DND-41 (cell line): ENCODE data around the gene TTLL5.

Experiments
- CTCF ChIP-seq: IDR thresholded peaks from 2 replicates; pipeline ENCODE4 v1.5.1; 2012; ENCODE audit warnings: borderline replicate concordance, low read length, moderate library complexity, mild to moderate bottlenecking; ENCODE audit not compliant: poor library complexity, severe bottlenecking; ENCODE audit errors: extremely low read depth
- EZH2 ChIP-seq: IDR thresholded peaks from 3 replicates; pipeline ENCODE4 v1.6.1; 2012; ENCODE audit warnings: borderline replicate concordance, low read depth, mild to moderate bottlenecking, moderate library complexity, low read length, inconsistent platforms; ENCODE audit not compliant: severe bottlenecking

DNA sequence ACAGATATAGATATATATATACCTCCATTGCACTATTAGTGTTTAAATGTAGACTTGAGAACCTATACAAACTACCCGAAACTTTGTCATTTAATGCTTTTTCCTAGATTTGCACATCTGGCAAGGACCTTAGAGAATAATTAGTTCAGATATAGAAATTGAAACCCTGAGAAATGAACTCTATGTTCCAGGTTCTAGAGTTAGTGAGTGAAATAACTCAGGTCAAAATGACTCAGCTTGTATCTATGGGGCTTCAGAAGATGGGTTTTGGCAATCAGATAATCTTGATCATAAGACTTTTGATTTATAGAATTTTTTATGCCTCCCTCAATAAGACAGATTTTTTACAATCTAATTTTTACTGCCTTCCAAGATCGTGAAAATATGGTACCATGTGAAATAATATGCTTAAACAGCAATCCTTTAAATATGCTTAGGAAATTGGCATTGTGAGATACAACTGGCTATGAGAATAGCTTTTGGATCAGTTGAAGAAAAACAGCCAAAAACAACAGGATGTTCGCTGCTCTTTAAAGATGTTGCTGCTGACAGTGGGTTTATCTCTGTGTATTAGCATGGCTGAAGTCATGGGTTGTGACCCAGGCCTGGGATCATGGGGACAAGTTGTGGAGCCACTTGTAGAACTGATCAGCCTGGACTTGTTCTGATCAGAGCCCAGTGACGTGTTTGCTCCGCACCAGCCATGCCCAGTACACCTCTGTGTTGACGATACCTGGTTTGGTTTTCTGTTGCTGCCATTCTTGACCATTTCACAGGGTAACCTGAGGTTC is 63.6 kb downstream of the TTLL5 start:
- TF ChIP-seq EZH2 (no peak), CTCF (no peak)
